ENCODE measurements around the gene PARP14.
"Not testable (repeated sequence)": the region's sequence is repeated elsewhere in the genome, so short reads cannot be mapped to it uniquely, and the experiment has no call there.

DNA sequence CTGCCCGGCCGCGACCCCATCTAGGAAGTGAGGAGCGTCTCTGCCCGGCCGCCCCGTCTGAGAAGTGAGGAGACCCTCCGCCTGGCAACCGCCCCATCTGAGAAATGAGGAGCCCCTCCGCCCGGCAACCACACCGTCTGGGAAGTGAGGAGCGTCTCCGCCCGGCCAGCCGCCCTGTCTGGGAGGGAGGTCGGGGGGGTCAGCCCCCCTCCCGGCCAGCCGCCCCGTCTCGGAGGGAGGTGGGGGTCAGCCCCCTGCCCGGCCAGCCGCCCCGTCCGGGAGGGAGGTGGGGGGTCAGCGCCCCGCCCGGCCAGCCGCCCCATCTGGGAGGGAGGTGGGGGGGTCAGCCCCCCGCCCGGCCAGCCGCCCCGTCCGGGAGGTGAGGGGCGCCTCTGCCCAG is 66.7 kb downstream of the PARP14 start:
- TF ChIP-seq, protein P1, sequence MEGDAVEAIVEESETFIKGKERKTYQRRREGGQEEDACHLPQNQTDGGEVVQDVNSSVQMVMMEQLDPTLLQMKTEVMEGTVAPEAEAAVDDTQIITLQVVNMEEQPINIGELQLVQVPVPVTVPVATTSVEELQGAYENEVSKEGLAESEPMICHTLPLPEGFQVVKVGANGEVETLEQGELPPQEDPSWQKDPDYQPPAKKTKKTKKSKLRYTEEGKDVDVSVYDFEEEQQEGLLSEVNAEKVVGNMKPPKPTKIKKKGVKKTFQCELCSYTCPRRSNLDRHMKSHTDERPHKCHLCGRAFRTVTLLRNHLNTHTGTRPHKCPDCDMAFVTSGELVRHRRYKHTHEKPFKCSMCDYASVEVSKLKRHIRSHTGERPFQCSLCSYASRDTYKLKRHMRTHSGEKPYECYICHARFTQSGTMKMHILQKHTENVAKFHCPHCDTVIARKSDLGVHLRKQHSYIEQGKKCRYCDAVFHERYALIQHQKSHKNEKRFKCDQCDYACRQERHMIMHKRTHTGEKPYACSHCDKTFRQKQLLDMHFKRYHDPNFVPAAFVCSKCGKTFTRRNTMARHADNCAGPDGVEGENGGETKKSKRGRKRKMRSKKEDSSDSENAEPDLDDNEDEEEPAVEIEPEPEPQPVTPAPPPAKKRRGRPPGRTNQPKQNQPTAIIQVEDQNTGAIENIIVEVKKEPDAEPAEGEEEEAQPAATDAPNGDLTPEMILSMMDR (IDR thresholded peaks at IDR 0.05) = not testable (repeated sequence)
- TF ChIP-seq, protein P2, sequence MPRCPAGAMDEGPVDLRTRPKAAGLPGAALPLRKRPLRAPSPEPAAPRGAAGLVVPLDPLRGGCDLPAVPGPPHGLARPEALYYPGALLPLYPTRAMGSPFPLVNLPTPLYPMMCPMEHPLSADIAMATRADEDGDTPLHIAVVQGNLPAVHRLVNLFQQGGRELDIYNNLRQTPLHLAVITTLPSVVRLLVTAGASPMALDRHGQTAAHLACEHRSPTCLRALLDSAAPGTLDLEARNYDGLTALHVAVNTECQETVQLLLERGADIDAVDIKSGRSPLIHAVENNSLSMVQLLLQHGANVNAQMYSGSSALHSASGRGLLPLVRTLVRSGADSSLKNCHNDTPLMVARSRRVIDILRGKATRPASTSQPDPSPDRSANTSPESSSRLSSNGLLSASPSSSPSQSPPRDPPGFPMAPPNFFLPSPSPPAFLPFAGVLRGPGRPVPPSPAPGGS (IDR thresholded peaks at IDR 0.05) = not testable (repeated sequence)
- TF ChIP-seq USF2 (IDR thresholded peaks at IDR 0.05); KDM5A (IDR thresholded peaks at IDR 0.05); SREBF2 (IDR thresholded peaks at IDR 0.05); MAX (IDR thresholded peaks at IDR 0.05); RAD21 (conservative IDR thresholded peaks at IDR 0.05 in 1 of 2, IDR thresholded peaks at IDR 0.05 in 1 of 2); RCOR1 (IDR thresholded peaks at IDR 0.05; ENCODE audit: low read depth, low read length); JUNB (IDR thresholded peaks at IDR 0.05); BHLHE40 (IDR thresholded peaks at IDR 0.05; ENCODE audit: low read depth, low read length): not testable (repeated sequence)
